HepG2 (cell line): ENCODE data around the gene B9D2. TPM values are rescaled to one million over a fixed set of nuclear protein-coding genes. Genes with fewer than 3 reads are reported as not detected.
A peak's percentile ranks its signal among the peaks of the same experiment; 100 is the strongest.

Source experiments
- CTCF ChIP-seq: sonication (generic); formaldehyde crosslinking; IDR thresholded peaks from 2 replicates; pipeline ENCODE4 v1.5.0; 2020; ENCODE audit warnings: mild to moderate bottlenecking, missing genetic modification reagents, moderate library complexity
- ETV6 ChIP-seq: sonication (generic); formaldehyde crosslinking; conservative IDR thresholded peaks from 2 replicates; pipeline ENCODE4 v1.4.0; 2020; ENCODE audit warnings: missing genetic modification reagents
- GLMP ChIP-seq: sonication (generic); formaldehyde crosslinking; IDR thresholded peaks from 2 replicates; pipeline ENCODE4 v1.9.0; 2021; ENCODE audit warnings: missing genetic modification reagents, mild to moderate bottlenecking, borderline replicate concordance
- GTF2F1 ChIP-seq: fragments of 150-350 bp; IDR thresholded peaks from 2 replicates; pipeline ENCODE4 v1.6.1; 2014; ENCODE audit warnings: low read length
- HOXD1 ChIP-seq: sonication (generic); formaldehyde crosslinking; IDR thresholded peaks from 2 replicates; pipeline ENCODE4 v1.5.0; 2020; ENCODE audit warnings: missing genetic modification reagents
- MAFG ChIP-seq: sonication (generic); formaldehyde crosslinking; IDR thresholded peaks from 2 replicates; pipeline ENCODE4 v1.5.1; 2020; ENCODE audit warnings: mild to moderate bottlenecking, missing genetic modification reagents
- MATR3 ChIP-seq: sonication (generic); formaldehyde crosslinking; IDR thresholded peaks from 2 replicates; pipeline ENCODE4 v1.4.0; 2020; ENCODE audit warnings: missing genetic modification reagents
- NFIB ChIP-seq: sonication (generic); formaldehyde crosslinking; IDR thresholded peaks from 2 replicates; pipeline ENCODE4 v1.9.0; 2021; ENCODE audit warnings: missing genetic modification reagents, mild to moderate bottlenecking, borderline replicate concordance
- ONECUT2 ChIP-seq: sonication (generic); formaldehyde crosslinking; IDR thresholded peaks from 2 replicates; pipeline ENCODE4 v1.4.0; 2020; ENCODE audit warnings: missing genetic modification reagents
- PHB2 ChIP-seq: fragments of 450-650 bp; IDR thresholded peaks from 2 replicates; pipeline ENCODE4 v1.6.1; 2018; ENCODE audit not compliant: partially characterized antibody
- PHF20 ChIP-seq: sonication (generic); formaldehyde crosslinking; IDR thresholded peaks from 2 replicates; pipeline ENCODE4 v1.5.0; 2020; ENCODE audit warnings: mild to moderate bottlenecking, missing genetic modification reagents
- RNF219 ChIP-seq: sonication (generic); formaldehyde crosslinking; IDR thresholded peaks from 2 replicates; pipeline ENCODE4 v1.5.0; 2020; ENCODE audit warnings: mild to moderate bottlenecking, missing genetic modification reagents
- SETDB1 ChIP-seq: sonication (generic); formaldehyde crosslinking; IDR thresholded peaks from 2 replicates; pipeline ENCODE4 v1.5.1; 2020; ENCODE audit warnings: missing genetic modification reagents, mild to moderate bottlenecking, borderline replicate concordance
- SP140L ChIP-seq: sonication (generic); formaldehyde crosslinking; IDR thresholded peaks from 2 replicates; pipeline ENCODE4 v1.4.0; 2020; ENCODE audit warnings: missing genetic modification reagents, borderline replicate concordance
- SRF ChIP-seq: IDR thresholded peaks from 2 replicates; pipeline ENCODE4 v1.6.1; 2011; ENCODE audit warnings: mild to moderate bottlenecking, low read depth, low read length, moderate library complexity
- TEAD2 ChIP-seq: sonication (generic); formaldehyde crosslinking; IDR thresholded peaks from 2 replicates; pipeline ENCODE4 v1.9.0; 2021; ENCODE audit warnings: missing genetic modification reagents
- THYN1 ChIP-seq: sonication (generic); formaldehyde crosslinking; IDR thresholded peaks from 2 replicates; pipeline ENCODE4 v1.8.1; 2023; ENCODE audit warnings: low read depth, mild to moderate bottlenecking, moderate library complexity, missing genetic modification reagents, borderline replicate concordance
- ZBTB39 ChIP-seq: sonication (generic); formaldehyde crosslinking; IDR thresholded peaks from 2 replicates; pipeline ENCODE4 v1.5.0; 2020; ENCODE audit warnings: missing genetic modification reagents
- ZNF10 ChIP-seq: sonication (generic); formaldehyde crosslinking; IDR thresholded peaks from 2 replicates; pipeline ENCODE4 v1.4.0; 2020; ENCODE audit warnings: mild to moderate bottlenecking, low read depth, missing genetic modification reagents, borderline replicate concordance
- ZNF121 ChIP-seq: sonication (generic); formaldehyde crosslinking; IDR thresholded peaks from 2 replicates; pipeline ENCODE4 v1.5.0; 2020; ENCODE audit warnings: mild to moderate bottlenecking, missing genetic modification reagents
- ZNF234 ChIP-seq: sonication (generic); formaldehyde crosslinking; conservative IDR thresholded peaks from 2 replicates; pipeline ENCODE4 v1.5.1; 2020; ENCODE audit warnings: mild to moderate bottlenecking, missing genetic modification reagents
- ZNF432 ChIP-seq: sonication (generic); formaldehyde crosslinking; IDR thresholded peaks from 2 replicates; pipeline ENCODE4 v1.5.0; 2020; ENCODE audit warnings: missing genetic modification reagents, mild to moderate bottlenecking, borderline replicate concordance
- ZNF496 ChIP-seq: sonication (generic); formaldehyde crosslinking; IDR thresholded peaks from 2 replicates; pipeline ENCODE4 v1.8.1; 2023; ENCODE audit warnings: mild to moderate bottlenecking, moderate library complexity, missing genetic modification reagents; ENCODE audit not compliant: insufficient replicate concordance
- ZNF709 ChIP-seq: sonication (generic); formaldehyde crosslinking; IDR thresholded peaks from 2 replicates; pipeline ENCODE4 v1.5.0; 2020; ENCODE audit warnings: mild to moderate bottlenecking, missing genetic modification reagents
- polyA plus RNA-seq, 8 experiments: library from polyadenylated mRNA; depleted of rRNA in 3 of 8; stranded (reverse) in 7 of 8; unstranded in 1 of 8; fragments of >200 nt; fragmentation: Illumina TruSeq in 4 of 8; extraction: Trizol in 4 of 8; gene quantifications; 2 replicates each; pipeline versions ENCODE4 v1.2.1 to v1.2.3, GENCODE V29; 2011 to 2016; ENCODE audit warnings: low read depth in 4 of 8, missing spikeins in 1 of 8, mixed read lengths in 1 of 8; ENCODE audit not compliant: insufficient read depth in 1 of 8
- total RNA-seq, 5 experiments: library from RNA; depleted of rRNA; stranded (reverse); fragments of >200 nt; fragmentation: Illumina TruSeq; extraction: Trizol; gene quantifications; 2 replicates each; pipeline ENCODE4 v1.2.3, GENCODE V29; 2016; ENCODE audit warnings: low read depth in 1 of 5

The B9D2 gene
- total and polyA plus RNA-seq, 2 of the 13 experiments (the other 11 are each of a cell fraction or from before 2014, with no cell fraction given): 3.1 to 4.4 TPM

GRCh38 chr19:41363753-41364523, at the start of gene B9D2 (continued):
- TF ChIP-seq ZNF709 (CRISPR knock-in tag): no peak; the same call in 1 of the 2 replicates
- TF ChIP-seq ZBTB39 (CRISPR knock-in tag): no peak
- TF ChIP-seq SP140L: no peak
- peak; percentile 49; the same call in 1 of the 2 replicates for TF ChIP-seq PHF20 (CRISPR knock-in tag)
- TF ChIP-seq ZNF121 (CRISPR knock-in tag): no peak
- no peak for TF ChIP-seq MAFG (CRISPR knock-in tag)
- no peak for TF ChIP-seq GLMP
- no peak for TF ChIP-seq ZNF10 (CRISPR knock-in tag)
- no peak for TF ChIP-seq RNF219 (CRISPR knock-in tag)
- no peak for TF ChIP-seq SETDB1 (CRISPR knock-in tag)
- TF ChIP-seq TEAD2 (CRISPR knock-in tag): no peak
- no peak for TF ChIP-seq ZNF496 (CRISPR knock-in tag)
- TF ChIP-seq PHB2: no peak
- TF ChIP-seq HOXD1 (CRISPR knock-in tag): no peak
- no peak for TF ChIP-seq NFIB
- no peak for TF ChIP-seq ZNF234 (CRISPR knock-in tag)
- TF ChIP-seq ZNF432 (CRISPR knock-in tag): no peak
- no peak for TF ChIP-seq MATR3 (CRISPR knock-in tag)
- no peak for TF ChIP-seq GTF2F1
- TF ChIP-seq THYN1 (CRISPR knock-in tag): no peak
- no peak for TF ChIP-seq CTCF (CRISPR knock-in tag)
- peak; percentile 68; the same call in 1 of the 2 replicates for TF ChIP-seq ETV6 (CRISPR knock-in tag)
- TF ChIP-seq SRF: peak; percentile 66
- no peak for TF ChIP-seq ONECUT2 (CRISPR knock-in tag)
